Measurements from ENCODE around the gene C11orf52.
"Not testable (repeated sequence)": the region's sequence is repeated elsewhere in the genome, so short reads cannot be mapped to it uniquely, and the experiment has no call there.

The C11orf52 gene, protein sequence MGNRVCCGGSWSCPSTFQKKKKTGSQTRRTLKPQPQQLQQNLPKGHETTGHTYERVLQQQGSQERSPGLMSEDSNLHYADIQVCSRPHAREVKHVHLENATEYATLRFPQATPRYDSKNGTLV

GRCh38 chr11:111918390-111919256 lies at the start of gene C11orf52:
Gene C11orf52 (plus strand): TSS chr11:111918913. CDS start chr11:111918973, 60 bp downstream.
- no peak for DNase-seq

DNA sequence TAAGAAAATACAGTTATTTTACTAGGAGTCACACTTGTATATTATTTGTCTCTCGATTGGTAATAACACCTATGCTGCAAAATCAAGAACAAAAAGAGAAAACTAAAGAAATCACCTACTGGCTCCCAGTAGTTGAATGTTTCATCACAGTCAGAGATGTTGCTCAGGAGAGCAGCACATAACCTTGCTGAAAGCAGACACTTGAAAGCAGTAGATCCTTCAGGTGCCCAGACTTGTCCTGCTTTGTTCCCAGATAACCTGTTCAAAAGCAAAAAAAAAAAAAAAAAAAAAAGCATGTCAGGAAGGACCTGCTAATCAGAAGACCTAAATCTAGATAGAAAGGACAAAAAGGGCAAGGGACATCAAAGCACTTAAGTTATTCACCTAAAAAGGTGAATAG lies 48.6 kb upstream of the C11orf52 start:
- DNase-seq, result no peak

DNA sequence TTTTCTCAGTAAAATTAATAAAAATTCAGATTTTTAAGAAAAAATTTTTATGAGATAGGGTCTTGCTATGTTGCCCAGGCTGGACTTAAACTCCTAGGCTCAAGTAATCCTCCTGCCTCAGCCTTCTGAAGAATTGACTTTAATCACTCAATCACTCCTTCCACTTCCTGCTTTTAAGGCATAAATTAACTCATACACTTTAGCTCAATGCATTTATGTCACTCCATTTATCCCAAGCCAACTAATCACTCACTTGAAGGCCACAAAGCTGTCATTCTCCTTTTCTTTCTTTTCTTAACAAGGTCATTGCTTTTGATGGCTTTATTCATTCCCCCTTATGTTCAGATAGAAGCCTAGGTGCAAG lies 48.2 kb upstream of the C11orf52 start:
- DNase-seq, result no peak

DNA sequence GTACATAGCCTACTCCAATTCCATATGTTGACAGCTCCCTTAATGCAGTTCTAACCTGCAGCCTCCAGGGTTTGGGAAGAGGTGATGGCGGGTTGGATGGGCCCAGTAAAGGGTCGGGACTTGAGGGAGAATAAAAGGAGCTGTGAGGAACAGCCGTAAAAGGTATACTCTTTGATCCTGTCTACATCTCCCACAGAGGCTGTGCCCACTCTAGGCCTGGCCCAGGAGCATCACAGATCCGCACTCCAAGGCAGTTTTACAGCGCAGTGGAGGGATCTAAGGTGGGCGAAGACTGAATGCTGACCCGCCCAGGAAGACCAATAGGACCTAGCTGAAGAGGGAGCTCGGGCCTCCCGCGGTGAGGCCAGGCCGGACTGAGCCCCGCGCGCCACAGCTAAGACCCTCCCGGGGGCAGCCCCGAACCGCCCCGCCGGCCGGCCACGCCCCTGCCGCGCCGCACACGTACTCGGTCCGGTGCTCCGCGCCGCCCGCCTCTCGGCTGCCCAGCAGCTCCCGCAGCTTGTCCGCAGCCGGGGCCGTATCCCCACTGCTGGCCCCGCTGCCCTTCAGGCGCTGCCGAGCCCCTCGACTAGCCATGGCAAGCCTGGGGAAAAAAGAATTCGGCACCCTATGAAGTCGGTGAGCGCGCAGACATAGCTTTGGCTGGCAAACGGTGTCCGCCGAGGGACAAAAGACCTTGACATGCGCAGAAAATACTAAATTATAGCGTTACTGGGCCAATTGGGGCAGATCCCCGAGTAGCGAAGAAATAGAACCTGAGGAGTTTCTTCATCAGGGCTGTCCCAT lies 47.6 kb upstream of the C11orf52 start, which contains the start of gene ALG9:
Gene ALG9 (minus strand): TSS at position 696 of the 807 bp plus-strand sequence. CDS start 99 bp downstream, at position 597.
- peak; percentile 93 for DNase-seq

DNA sequence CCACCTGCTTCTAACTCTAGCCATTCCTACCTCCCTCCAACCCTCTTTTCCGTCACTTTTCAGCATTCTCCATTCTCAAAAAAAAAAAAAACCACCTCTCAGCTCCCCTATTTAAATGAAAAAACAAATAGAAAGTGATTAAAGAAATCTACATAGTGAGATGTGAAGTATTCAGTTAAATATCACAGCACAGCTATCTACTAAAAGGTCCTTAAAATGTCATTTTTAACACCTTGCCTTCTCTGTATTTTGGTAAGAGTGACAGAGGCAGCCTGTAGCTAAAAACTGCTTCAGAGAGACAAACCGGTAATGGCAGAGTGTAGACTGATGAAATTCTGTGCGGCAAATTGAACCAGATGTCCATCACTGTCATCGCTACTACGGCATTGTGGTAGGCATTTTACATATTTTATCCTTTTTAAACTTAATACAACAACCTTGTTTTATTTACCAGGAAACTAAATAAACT lies 47.0 kb upstream of the C11orf52 start:
- peak; percentile 15 for DNase-seq

DNA sequence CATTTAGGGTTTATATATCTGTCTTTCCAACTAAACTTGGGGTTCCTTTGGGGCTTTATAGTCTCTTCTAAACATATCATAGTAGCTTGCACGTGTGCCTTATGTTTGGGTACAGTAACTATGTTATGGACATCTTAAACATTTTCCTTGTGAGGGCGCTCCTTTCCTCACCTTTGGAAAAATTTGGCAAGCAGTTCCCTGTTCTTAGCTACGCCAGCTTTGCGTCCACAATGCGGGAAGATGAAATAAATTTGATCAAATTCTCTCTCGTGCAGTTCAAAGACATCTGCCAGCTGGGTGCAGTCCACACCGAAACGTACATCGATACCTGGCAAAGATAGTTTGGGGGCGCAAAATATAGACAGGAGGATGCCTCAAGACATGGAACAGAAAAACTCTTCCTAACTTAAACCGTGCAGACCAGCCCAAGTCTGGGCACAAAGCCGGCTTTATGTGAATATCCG lies 40.3 kb upstream of the C11orf52 start:
- no peak for DNase-seq

DNA sequence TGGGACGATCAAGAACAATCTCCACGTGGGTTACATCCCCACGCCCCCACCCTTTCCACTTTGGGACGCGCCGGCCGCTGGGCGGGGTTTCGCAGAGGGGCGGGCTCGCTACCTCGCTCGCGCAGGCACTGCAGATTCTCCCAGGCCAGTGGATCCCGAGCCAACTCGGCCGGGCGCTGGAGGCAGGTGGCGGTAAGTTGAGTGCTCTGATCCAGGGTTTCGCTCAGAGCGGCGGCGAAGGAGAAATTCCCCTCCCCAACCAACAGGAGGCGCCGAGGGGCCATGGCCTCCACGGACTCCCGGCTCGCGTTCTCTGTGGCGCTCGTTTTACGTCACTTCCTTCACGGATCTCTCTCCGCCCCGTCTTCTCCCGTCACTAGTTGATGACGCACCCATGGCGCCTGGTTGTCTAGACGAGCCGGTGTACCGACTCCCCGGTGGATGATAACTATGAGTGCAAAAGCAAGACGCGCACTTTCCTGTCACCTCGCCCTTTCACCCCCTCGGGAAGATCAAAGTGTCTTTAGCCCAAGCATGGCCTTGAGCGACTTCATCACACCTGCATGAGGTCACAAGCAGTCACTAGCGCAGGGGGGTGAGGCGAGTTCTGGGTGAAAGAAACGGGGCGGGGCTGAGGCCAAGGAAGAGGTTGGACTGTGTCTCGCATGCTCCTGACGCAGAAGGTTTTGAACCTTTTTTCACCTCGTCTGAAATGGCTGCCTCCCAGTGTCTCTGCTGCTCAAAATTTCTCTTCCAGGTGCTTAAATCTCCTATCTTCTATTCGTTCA lies 39.7 kb upstream of the C11orf52 start, which contains the start of the genes CFAP68 and FDXACB1:
Gene CFAP68 (plus strand): TSS at position 693 of the 788 bp plus-strand sequence. CDS start 20 bp downstream, at position 713.
Gene FDXACB1 (minus strand): TSS at position 317 of the 788 bp plus-strand sequence. CDS start 33 bp downstream, at position 284.
- peak; percentile 96 for DNase-seq

DNA sequence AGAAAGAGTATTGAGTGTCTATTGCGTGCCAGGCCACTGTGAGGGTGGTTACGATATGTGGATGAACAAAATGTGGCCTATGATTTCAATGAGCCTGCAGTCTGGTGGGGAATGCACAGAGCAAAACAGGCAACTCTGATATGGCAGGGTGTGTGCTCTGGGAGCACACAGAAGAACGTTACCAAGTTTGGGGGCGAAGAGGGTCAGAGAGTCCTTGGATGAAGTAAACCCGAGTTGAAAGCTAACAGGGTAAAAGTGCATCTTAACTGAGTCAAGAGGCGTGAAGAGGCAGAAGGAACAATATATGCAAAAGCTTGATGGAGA lies 39.1 kb upstream of the C11orf52 start:
- DNase-seq, result no peak

GRCh38 chr11:111882202-111882601 lies 36.5 kb upstream of the C11orf52 start:
- no peak for DNase-seq

DNA sequence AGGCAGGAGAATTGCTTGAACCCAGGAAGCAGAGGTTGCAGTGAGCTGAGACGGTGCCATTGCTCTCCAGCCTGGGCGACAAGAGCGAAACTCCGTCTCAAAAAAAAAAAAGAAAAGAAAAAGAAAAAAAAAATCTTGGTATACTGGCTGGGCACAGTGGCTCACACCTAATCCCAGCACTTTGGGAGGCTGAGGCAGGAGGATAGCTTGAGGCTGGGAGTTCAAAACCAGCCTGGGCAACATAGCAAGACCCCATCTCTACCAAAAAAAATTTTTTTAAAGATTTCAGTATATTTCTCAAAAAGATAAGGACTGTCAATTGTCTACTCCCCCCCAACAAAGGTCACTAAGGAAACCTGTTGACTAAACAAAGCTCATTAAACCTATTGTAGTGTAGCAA lies 33.7 kb upstream of the C11orf52 start:
- DNase-seq, result not testable (repeated sequence)

DNA sequence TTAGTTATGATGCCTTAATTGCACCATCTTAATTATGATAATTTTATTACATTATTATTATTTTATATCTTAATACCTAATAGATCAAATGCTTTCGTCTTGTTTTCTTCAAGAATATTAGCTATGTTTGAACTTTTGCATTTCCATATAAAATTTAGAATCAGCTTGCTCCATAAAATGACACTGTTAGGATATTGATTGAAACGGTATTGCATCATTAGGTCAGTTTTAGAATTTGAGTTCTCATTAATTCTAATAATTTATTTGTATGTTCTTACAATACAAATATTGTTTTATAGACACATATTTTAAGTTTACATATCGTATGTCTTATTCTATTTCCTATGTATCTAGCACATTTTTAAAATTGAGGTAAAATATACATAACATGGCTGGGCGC lies 32.7 kb upstream of the C11orf52 start:
- no peak for DNase-seq

DNA sequence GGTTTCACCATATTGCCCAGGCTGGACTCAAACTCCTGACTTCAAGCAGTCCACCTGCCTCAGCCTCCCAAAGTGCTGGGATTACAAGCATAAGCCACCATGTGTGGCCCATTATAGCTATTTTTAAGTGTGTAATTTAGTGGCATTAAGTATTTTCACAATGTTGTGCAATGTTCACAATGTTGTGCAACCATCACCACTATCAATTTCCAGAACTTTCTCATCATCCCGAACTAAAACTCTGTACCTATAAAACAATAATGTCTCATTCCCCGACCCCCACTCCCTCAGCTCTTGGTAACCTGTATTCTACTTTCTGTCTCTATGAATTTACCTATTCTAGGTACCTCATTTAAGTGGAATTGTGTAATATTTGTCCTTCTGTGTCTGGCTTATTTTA lies 31.9 kb upstream of the C11orf52 start:
- DNase-seq, result no peak

- no peak for DNase-seq
Measured at GRCh38 chr11:111905411-111905810, 13.3 kb upstream of the C11orf52 start.

DNA sequence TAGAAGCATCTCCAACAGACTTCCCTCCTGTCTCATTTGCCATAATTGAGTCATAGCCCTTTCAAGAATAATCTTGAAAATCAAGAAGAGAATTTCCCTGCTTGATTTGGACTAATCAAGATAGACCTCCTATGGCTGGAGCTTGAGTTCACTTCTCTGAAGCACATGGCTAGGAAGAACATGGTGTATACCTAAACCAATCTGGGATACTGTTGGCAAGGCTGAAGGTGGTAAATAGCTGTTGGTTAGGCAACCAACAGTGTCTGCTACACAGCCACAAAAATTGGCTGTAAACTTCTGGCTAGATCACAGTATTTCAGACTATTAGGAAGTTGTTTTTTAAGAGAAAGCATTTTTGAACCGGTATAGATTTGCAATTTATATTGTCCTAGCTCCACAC lies 12.0 kb upstream of the C11orf52 start:
- no peak for DNase-seq

GRCh38 chr11:111908639-111909305 lies 9.9 kb upstream of the C11orf52 start:
- no peak for DNase-seq

DNA sequence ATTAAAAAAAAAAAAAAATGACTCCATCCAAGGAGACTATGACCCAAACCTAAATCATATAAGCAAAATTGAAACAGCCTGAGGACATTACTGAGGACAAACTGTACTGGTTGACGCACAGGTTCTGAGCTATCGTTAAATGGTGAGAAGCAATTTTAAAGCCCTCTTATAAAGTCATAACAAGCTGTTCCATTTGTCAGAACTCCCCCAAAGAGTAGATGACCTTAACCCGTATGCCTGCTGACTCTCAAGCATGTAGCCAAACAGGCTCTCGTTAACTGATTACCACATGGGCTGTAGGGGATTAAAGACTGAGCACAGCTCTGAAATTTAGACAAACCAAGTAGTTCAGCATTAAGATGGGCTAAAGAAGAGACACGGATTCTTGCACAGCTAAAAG lies 9.3 kb upstream of the C11orf52 start:
- DNase-seq, result no peak

- DNase-seq, result no peak
Measured at GRCh38 chr11:111910676-111911562, 7.8 kb upstream of the C11orf52 start.

- no peak for DNase-seq
Measured at GRCh38 chr11:111911563-111912401, 6.9 kb upstream of the C11orf52 start, which contains the start of gene CRYAB. Gene CRYAB (minus strand): TSS chr11:111911770. CDS start chr11:111911724, 46 bp downstream.

GRCh38 chr11:111912535-111912934 lies 6.2 kb upstream of the C11orf52 start, which contains the start of gene HSPB2:
Gene HSPB2 (plus strand): TSS chr11:111912734. CDS start chr11:111912830, 96 bp downstream.
- no peak for DNase-seq
